HCT116 (cell line): ENCODE results near the gene ZMAT3.

Source experiments
- CTCF ChIP-seq, 3 experiments: fragments of 200-600 bp in 1 of 3; sonication (generic) in 1 of 3; IDR thresholded peaks in 2 of 3; conservative IDR thresholded peaks in 1 of 3; 2 replicates each; pipeline ENCODE4 v1.5.1; 2012 to 2017; ENCODE audit warnings: low read depth in 2 of 3, low read length in 2 of 3, antibody characterized with exemption in 1 of 3, borderline replicate concordance in 1 of 3, control low read depth in 1 of 3, mild to moderate bottlenecking in 1 of 3, mixed read lengths in 1 of 3, mixed run types in 1 of 3, moderate library complexity in 1 of 3; ENCODE audit not compliant: insufficient read depth in 1 of 3
- MAX ChIP-seq: IDR thresholded peaks from 2 replicates; pipeline ENCODE4 v1.6.1; 2012
- POLR2AphosphoS5 ChIP-seq: IDR thresholded peaks from 2 replicates; pipeline ENCODE4 v1.6.1; 2011; ENCODE audit warnings: mild to moderate bottlenecking, low read depth, low read length, moderate library complexity
- ZBTB33 ChIP-seq: IDR thresholded peaks from 2 replicates; pipeline ENCODE4 v1.6.1; 2011; ENCODE audit warnings: mild to moderate bottlenecking, low read length, moderate library complexity; ENCODE audit not compliant: insufficient replicate concordance; ENCODE audit errors: extremely low read depth

GRCh38 chr3:179079537-179079936 is 7.9 kb upstream of the ZMAT3 start:
- TF ChIP-seq CTCF (IDR thresholded peaks at IDR 0.05 in 2 of 3, conservative IDR thresholded peaks at IDR 0.05 in 1 of 3; ENCODE audit: borderline replicate concordance in 1 of 3, insufficient read depth in 1 of 3, low read depth in 2 of 3, low read length in 2 of 3), result no peak
- TF ChIP-seq ZBTB33, result no peak
- no peak for TF ChIP-seq MAX
- TF ChIP-seq POLR2AphosphoS5, result no peak
